ENCODE measurements around the gene EYA3.

Gene EYA3

DNA sequence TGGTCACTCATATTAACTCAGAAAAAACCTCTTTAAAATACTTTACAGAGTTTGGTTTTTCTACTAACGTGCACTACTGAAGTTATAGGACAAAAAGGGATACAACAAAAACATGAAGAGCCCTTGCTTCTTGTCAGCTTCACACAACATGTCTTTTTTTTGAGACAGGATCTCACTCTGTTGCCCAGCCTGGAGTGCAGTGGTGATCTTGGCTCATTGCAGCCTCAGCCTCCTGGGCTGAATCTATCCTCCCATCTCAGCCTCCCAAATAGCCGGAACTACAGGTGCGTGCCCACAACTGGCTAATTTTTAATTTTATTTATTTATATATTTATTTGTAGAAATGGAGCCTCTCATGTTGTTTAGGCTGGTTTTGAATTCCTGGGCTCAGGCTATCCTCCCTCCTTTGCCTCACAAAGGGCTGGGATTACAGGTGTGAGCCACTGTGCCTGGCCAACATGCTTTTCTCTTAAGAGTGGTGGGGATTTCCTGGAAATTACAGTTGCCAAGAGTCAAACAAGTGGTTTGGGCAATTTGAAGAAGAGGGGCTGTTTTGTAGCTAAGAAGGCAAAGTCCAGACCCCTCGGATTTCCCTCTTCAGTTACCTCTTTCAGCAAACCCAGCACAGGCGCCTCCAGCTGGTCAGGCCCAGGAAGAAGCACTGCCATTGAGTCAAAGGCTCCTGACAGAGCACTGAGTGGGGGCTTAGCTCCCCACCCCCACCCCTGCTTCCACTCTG, 160.0 kb downstream of the EYA3 start:
- DNase-seq, result no peak
- no peak overlapping the region for H3K9ac ChIP-seq (ENCODE audit: low read length)
- no peaks in the 10 kb centered on the region for H3K9me2 ChIP-seq (replicated peaks; ENCODE audit: insufficient read depth, low read length)
- no peaks in the 10 kb centered on the region for H3K27me3 ChIP-seq (replicated peaks; ENCODE audit: insufficient read depth, low read length)
- TF ChIP-seq EZH2phosphoT487 (IDR thresholded peaks at IDR 0.05; ENCODE audit: low read length), result no peak
- TF ChIP-seq, protein P1, sequence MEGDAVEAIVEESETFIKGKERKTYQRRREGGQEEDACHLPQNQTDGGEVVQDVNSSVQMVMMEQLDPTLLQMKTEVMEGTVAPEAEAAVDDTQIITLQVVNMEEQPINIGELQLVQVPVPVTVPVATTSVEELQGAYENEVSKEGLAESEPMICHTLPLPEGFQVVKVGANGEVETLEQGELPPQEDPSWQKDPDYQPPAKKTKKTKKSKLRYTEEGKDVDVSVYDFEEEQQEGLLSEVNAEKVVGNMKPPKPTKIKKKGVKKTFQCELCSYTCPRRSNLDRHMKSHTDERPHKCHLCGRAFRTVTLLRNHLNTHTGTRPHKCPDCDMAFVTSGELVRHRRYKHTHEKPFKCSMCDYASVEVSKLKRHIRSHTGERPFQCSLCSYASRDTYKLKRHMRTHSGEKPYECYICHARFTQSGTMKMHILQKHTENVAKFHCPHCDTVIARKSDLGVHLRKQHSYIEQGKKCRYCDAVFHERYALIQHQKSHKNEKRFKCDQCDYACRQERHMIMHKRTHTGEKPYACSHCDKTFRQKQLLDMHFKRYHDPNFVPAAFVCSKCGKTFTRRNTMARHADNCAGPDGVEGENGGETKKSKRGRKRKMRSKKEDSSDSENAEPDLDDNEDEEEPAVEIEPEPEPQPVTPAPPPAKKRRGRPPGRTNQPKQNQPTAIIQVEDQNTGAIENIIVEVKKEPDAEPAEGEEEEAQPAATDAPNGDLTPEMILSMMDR (IDR thresholded peaks at IDR 0.05; ENCODE audit: low read length), result no peak
- H3K9me3 ChIP-seq (replicated peaks; ENCODE audit: insufficient read depth, low read length), result no peaks in the 10 kb centered on the region
- no peak overlapping the region for H3K4me2 ChIP-seq (ENCODE audit: low read depth, low read length)
- H2AFZ ChIP-seq (ENCODE audit: low read length), result no peak overlapping the region
- no peak overlapping the region for H3K27ac ChIP-seq (ENCODE audit: low read length)
- H3K36me3 ChIP-seq (replicated peaks; ENCODE audit: insufficient read depth, low read length), result no peaks in the 10 kb centered on the region
- H3K79me2 ChIP-seq (ENCODE audit: low read length), result no peaks in the 10 kb centered on the region
- H3K4me3 ChIP-seq (ENCODE audit: low read length), result no peak overlapping the region
- H3K4me1 ChIP-seq (ENCODE audit: low read length), result no peaks in the 10 kb centered on the region
- no peaks in the 10 kb centered on the region for H4K20me1 ChIP-seq (ENCODE audit: insufficient read depth, low read length)
- H3F3A ChIP-seq (ENCODE audit: insufficient read depth, low read length), result no peaks in the 10 kb centered on the region

DNA sequence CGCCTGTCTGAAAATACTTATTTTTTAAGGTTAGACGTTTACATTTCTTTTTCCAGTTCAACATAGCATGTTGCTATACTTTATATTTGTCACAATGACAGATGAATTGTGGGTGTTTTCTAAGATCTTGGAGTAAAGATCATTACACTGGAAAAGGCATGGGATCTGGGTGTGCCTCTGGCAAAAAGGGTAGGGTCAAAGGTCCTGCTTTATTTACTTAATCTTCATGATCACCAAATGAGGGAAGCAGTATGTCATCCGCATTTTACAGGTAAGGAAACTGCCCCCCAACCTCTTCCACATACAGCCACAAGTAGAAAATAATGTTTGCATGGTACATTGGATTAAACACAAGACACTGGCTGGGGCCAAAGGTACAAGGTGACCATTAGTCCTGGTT, 166.1 kb downstream of the EYA3 start:
- Histone ChIP-seq H3K4me1 (ENCODE audit: low read length) (no peaks in the 10 kb centered on the region), H3K27ac (ENCODE audit: low read length) (no peak overlapping the region), H3K4me3 (ENCODE audit: low read length) (no peak overlapping the region), H3K9me3 (replicated peaks; ENCODE audit: insufficient read depth, low read length) (no peaks in the 10 kb centered on the region), H4K20me1 (ENCODE audit: insufficient read depth, low read length) (no peaks in the 10 kb centered on the region), H3F3A (ENCODE audit: insufficient read depth, low read length) (no peaks in the 10 kb centered on the region), H3K27me3 (replicated peaks; ENCODE audit: insufficient read depth, low read length) (no peaks in the 10 kb centered on the region), H3K4me2 (ENCODE audit: low read depth, low read length) (no peak overlapping the region), H3K79me2 (ENCODE audit: low read length) (no peaks in the 10 kb centered on the region), H3K9me2 (replicated peaks; ENCODE audit: insufficient read depth, low read length) (no peaks in the 10 kb centered on the region), H2AFZ (ENCODE audit: low read length) (no peak overlapping the region), H3K9ac (ENCODE audit: low read length) (no peak overlapping the region), H3K36me3 (replicated peaks; ENCODE audit: insufficient read depth, low read length) (no peaks in the 10 kb centered on the region)
- no peak for DNase-seq
- TF ChIP-seq, protein P1 (IDR thresholded peaks at IDR 0.05; ENCODE audit: low read length), result no peak
- TF ChIP-seq EZH2 (optimal IDR thresholded peaks at IDR 0.05; ENCODE audit: low read depth, low read length) (no peak), EZH2phosphoT487 (IDR thresholded peaks at IDR 0.05; ENCODE audit: low read length) (no peak)

All from MM.1S (cell line).